Osteocyte (in vitro differentiated cells): ENCODE data around the gene RNASEH2A. TPM values are rescaled to one million over a fixed set of nuclear protein-coding genes. Genes with fewer than 3 reads are reported as not detected.
"Not testable (repeated sequence)": the region's sequence is repeated elsewhere in the genome, so short reads cannot be mapped to it uniquely, and the experiment has no call there.

Experiments used
- DNase-seq: peaks from one replicate; pipeline ENCODE4 v3.0.0; 2021; ENCODE audit warnings: mixed read lengths; ENCODE audit not compliant: unreplicated experiment; ENCODE audit errors: extremely low spot score
- H3K27ac Mint-ChIP-seq: one replicate; pipeline ENCODE4 v1.8.0; 2021; ENCODE audit warnings: mild to moderate bottlenecking, mixed read lengths; ENCODE audit not compliant: unreplicated experiment
- H3K27me3 Mint-ChIP-seq: one replicate; pipeline ENCODE4 v1.8.0; 2021; ENCODE audit warnings: mixed read lengths; ENCODE audit not compliant: unreplicated experiment
- H3K36me3 Mint-ChIP-seq: one replicate; pipeline ENCODE4 v1.8.0; 2021; ENCODE audit warnings: mixed read lengths; ENCODE audit not compliant: unreplicated experiment
- H3K4me1 Mint-ChIP-seq: one replicate; pipeline ENCODE4 v1.8.0; 2021; ENCODE audit warnings: mixed read lengths; ENCODE audit not compliant: unreplicated experiment
- H3K4me3 Mint-ChIP-seq: one replicate; pipeline ENCODE4 v1.8.0; 2021; ENCODE audit warnings: mild to moderate bottlenecking, moderate library complexity, mixed read lengths; ENCODE audit not compliant: unreplicated experiment
- H3K9me3 Mint-ChIP-seq: one replicate; pipeline ENCODE4 v1.8.0; 2021; ENCODE audit warnings: mixed read lengths; ENCODE audit not compliant: unreplicated experiment
- total RNA-seq: library from RNA; stranded (reverse); gene quantifications from 2 replicates; pipeline ENCODE4 v1.2.1, GENCODE V29; 2021
- TF ChIP-seq, protein P1 (sequence below): fragments of 200-600 bp; sonication (generic); IDR thresholded peaks from 2 replicates; pipeline ENCODE4 v1.5.0; 2021; ENCODE audit warnings: antibody characterized with exemption, mild to moderate bottlenecking, moderate library complexity

The RNASEH2A gene
- total RNA-seq, 1 donor from 2014 or later, result 7.6 TPM

DNA sequence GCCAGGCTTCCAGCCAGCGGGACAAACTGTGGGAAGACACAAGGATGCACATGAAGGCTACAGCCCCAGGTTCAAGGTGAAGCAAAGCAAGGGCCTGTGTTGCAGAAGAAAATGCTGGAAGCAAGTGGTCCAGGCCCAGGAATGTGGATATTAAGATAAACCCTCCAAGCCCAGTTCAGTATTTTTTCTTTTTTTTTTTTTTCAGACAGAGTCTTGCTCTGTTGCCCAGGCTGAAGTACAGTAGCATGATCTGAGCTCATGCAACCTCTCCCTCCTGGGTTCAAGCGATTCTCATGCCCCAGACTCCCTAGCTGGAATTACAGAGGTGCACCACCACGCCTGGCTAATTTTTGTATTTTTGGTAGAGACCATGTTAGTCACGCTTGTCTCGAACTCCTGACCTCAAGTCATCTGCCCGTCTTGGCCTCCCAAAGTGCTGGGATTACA is 9.2 kb upstream of the RNASEH2A start:
- Mint-ChIP-seq H3K36me3 (peaks cover 2% of the 10 kb centered on the region), H3K4me1 (peaks cover 28% of the 10 kb centered on the region), H3K27me3 (no peaks in the 10 kb centered on the region), H3K4me3 (no peak overlapping the region), H3K9me3 (no peaks in the 10 kb centered on the region), H3K27ac (no peak overlapping the region)
- TF ChIP-seq, protein P1, sequence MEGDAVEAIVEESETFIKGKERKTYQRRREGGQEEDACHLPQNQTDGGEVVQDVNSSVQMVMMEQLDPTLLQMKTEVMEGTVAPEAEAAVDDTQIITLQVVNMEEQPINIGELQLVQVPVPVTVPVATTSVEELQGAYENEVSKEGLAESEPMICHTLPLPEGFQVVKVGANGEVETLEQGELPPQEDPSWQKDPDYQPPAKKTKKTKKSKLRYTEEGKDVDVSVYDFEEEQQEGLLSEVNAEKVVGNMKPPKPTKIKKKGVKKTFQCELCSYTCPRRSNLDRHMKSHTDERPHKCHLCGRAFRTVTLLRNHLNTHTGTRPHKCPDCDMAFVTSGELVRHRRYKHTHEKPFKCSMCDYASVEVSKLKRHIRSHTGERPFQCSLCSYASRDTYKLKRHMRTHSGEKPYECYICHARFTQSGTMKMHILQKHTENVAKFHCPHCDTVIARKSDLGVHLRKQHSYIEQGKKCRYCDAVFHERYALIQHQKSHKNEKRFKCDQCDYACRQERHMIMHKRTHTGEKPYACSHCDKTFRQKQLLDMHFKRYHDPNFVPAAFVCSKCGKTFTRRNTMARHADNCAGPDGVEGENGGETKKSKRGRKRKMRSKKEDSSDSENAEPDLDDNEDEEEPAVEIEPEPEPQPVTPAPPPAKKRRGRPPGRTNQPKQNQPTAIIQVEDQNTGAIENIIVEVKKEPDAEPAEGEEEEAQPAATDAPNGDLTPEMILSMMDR, result no peak
- no peak for DNase-seq

DNA sequence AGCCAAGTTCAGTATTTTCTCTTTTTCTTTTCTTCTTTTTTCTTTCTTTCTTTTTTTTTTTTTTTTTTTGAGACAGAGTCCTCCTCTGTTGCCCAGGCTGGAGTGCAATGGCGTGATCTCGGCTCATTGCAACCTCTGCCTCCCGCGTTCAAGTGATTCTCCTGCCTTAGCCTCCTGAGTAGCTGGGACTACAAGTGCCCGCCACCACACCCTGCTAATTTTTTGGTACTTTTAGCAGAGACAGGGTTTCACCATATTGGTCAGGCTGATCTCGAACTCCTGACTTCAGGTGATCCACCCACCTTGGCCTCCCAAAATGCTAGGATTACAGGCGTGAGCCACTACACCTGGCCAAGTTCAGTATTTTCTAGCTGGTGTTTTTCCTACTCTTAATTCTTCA is 8.8 kb upstream of the RNASEH2A start:
- not testable (repeated sequence) for H3K27me3 Mint-ChIP-seq, DNase-seq, H3K4me3 Mint-ChIP-seq, H3K27ac Mint-ChIP-seq, H3K36me3 Mint-ChIP-seq, H3K9me3 Mint-ChIP-seq
- H3K4me1 Mint-ChIP-seq, result peaks cover 32% of the 10 kb centered on the region

DNA sequence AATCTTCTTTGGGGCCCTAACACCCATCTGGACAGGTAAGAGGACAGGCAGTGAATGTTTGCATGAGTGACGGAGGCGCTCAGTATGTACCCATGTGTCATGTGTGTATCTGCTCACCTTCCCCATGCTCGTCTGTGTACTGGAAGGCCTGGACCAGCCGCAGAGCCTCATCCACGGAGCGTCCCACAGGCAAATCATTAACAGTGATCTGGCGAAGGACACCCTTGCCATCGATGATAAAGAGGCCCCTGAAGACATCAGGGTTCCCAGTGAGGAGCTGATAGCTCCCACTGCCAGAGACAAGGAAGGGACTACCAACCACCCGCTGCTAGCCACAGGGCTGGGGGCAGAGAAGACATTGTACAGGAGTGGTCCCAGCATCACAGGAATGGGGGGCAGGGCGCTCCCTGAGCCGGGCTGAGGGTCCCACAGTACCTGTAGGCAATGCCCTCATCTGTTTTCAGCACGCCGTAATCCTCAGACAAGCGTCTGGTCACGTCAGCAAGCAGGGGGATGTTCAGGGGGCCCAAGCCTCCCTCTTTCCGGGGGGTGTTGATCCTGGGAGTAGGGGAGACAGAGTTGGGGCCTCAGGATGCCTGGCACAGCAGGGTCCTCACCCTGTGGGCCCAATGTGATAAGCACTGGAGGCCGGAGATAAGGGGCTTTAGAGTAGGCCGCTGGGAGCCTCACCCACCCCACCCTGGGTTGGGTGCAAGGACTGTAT is 6.5 kb upstream of the RNASEH2A start:
- no peaks in the 10 kb centered on the region for H3K36me3 Mint-ChIP-seq
- H3K4me1 Mint-ChIP-seq, result peaks cover 25% of the 10 kb centered on the region
- H3K27me3 Mint-ChIP-seq, result no peaks in the 10 kb centered on the region
- TF ChIP-seq, protein P1, result no peak
- peak overlapping the region; percentile 85 for H3K4me3 Mint-ChIP-seq
- no peak for DNase-seq
- H3K9me3 Mint-ChIP-seq, result no peaks in the 10 kb centered on the region
- no peak overlapping the region for H3K27ac Mint-ChIP-seq

DNA sequence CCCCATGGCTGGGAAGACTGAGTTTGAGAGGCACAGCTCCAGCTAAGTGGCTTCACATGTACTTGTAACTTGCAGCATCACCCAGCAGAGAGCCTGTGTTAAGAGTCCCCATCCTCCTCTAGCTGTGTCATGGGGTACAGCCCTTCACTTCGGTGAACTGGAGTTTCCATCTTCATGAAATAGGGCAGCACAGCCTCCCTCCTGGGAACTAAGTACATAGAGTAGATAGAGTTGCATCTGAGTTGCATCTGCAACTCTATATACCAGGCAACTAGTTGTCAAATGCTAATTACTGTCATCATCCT is 6.0 kb upstream of the RNASEH2A start:
- no peaks in the 10 kb centered on the region for H3K9me3 Mint-ChIP-seq
- no peaks in the 10 kb centered on the region for H3K36me3 Mint-ChIP-seq
- H3K4me1 Mint-ChIP-seq, result peaks cover 24% of the 10 kb centered on the region
- peak overlapping the region; percentile 85 for H3K4me3 Mint-ChIP-seq
- TF ChIP-seq, protein P1, result no peak
- H3K27ac Mint-ChIP-seq, result no peak overlapping the region
- no peak for DNase-seq
- no peaks in the 10 kb centered on the region for H3K27me3 Mint-ChIP-seq

DNA sequence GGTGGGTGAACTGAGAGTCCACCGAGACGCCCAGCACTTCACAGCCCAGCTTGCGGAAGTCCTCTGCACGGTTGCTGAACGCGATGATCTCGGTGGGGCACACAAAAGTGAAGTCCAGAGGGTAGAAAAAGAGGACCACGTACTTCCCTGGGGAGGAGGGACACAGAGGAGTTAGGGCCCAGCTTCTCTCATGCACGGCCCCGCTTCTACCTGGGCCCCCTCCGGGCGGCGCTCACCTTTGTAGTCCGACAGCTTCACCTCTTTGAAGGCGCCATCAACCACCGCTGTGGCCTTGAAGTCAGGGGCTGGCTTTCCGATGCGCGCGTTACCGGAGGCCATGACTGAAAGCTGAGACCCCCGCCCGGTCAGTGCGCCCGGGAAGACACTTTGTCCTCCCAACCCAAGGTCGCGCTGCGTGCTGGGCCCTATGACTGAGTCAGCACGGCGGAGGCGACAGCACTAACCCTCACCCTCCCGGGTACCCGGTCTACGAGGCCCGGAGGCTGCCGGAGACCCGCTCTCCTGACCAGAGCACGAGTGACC is 5.4 kb upstream of the RNASEH2A start:
- no peaks in the 10 kb centered on the region for H3K36me3 Mint-ChIP-seq
- no peaks in the 10 kb centered on the region for H3K27me3 Mint-ChIP-seq
- no peak for DNase-seq
- peaks cover 22% of the 10 kb centered on the region for H3K4me1 Mint-ChIP-seq
- no peaks in the 10 kb centered on the region for H3K9me3 Mint-ChIP-seq
- H3K27ac Mint-ChIP-seq, result peak overlapping the region; percentile 31
- peak overlapping the region; percentile 85 for H3K4me3 Mint-ChIP-seq
- TF ChIP-seq, protein P1, result no peak
